Activated naive CD8-positive, alpha-beta T cell treated with anti-CD3 and anti-CD28 coated beads for 36 hours (primary cell): ENCODE results near the gene HEXD. TPM values are rescaled to one million over a fixed set of nuclear protein-coding genes. Genes with fewer than 3 reads are reported as not detected.
"Not testable (repeated sequence)": the region's sequence is repeated elsewhere in the genome, so short reads cannot be mapped to it uniquely, and the experiment has no call there.

ENCODE experiments used
- DNase-seq: peaks from one replicate; pipeline ENCODE4 v3.0.0; 2021
- H3K27ac Mint-ChIP-seq: one replicate; pipeline ENCODE4 v1.8.0; 2022; ENCODE audit warnings: mild to moderate bottlenecking, moderate library complexity, mixed read lengths
- H3K27me3 Mint-ChIP-seq: one replicate; pipeline ENCODE4 v1.8.0; 2022; ENCODE audit warnings: mild to moderate bottlenecking, mixed read lengths
- H3K36me3 Mint-ChIP-seq: one replicate; pipeline ENCODE4 v1.8.0; 2021; ENCODE audit warnings: mild to moderate bottlenecking, mixed read lengths
- H3K4me1 Mint-ChIP-seq: one replicate; pipeline ENCODE4 v1.8.0; 2021; ENCODE audit warnings: mixed read lengths
- H3K4me3 Mint-ChIP-seq: one replicate; pipeline ENCODE4 v1.8.0; 2022; ENCODE audit warnings: mild to moderate bottlenecking, moderate library complexity, mixed read lengths
- H3K9me3 Mint-ChIP-seq: one replicate; pipeline ENCODE4 v1.8.0; 2022; ENCODE audit warnings: mixed read lengths
- total RNA-seq, 2 experiments: library from RNA; stranded (reverse); gene quantifications; one replicate each; pipeline ENCODE4 v1.2.3, GENCODE V29; 2021

Gene HEXD
- total RNA-seq, 2 experiments from 2014 or later: 17.3 to 20.3 TPM

GRCh38 chr17:82444284-82444893, 26.2 kb downstream of the HEXD start:
- Mint-ChIP-seq H3K4me3 (no peak overlapping the region), H3K27me3 (no peaks in the 10 kb centered on the region)

GRCh38 chr17:82444941-82445521, 26.9 kb downstream of the HEXD start:
- DNase-seq: no peak
- Mint-ChIP-seq H3K4me3 (no peak overlapping the region), H3K4me1 (peaks cover 14% of the 10 kb centered on the region), H3K9me3 (no peaks in the 10 kb centered on the region), H3K36me3 (peaks cover 29% of the 10 kb centered on the region), H3K27me3 (no peaks in the 10 kb centered on the region), H3K27ac (no peak overlapping the region)

More at GRCh38 chr17:82444284-82444893, 26.2 kb downstream of the HEXD start:
- H3K9me3 Mint-ChIP-seq: no peaks in the 10 kb centered on the region
- DNase-seq: no peak
- no peak overlapping the region for H3K27ac Mint-ChIP-seq
- peaks cover 8% of the 10 kb centered on the region for H3K4me1 Mint-ChIP-seq
- H3K36me3 Mint-ChIP-seq: peaks cover 23% of the 10 kb centered on the region

DNA sequence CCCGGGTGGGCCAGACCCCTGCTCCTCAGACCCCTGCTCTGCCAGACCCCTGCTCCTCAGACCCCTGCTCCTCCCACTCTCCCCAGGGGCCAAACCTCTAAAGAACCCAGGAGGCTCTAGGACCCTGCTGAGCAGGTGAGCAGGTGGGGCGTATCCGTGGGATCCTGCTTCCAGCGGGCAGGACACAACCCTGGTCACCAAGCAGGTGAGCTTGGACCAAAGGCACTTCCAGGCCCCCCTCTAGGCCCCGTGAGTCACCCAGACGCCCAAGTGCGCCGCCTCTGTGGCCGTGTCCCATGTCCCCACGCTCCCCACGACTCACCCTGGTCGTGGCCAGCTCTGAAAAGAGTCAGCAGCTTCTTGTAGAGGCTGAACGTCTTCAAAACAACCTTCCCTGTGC, 27.4 kb downstream of the HEXD start:
- Mint-ChIP-seq H3K4me1 (peaks cover 14% of the 10 kb centered on the region), H3K27ac (no peak overlapping the region), H3K36me3 (peaks cover 28% of the 10 kb centered on the region), H3K4me3 (no peak overlapping the region), H3K9me3 (no peaks in the 10 kb centered on the region), H3K27me3 (no peaks in the 10 kb centered on the region)
- DNase-seq: no peak

GRCh38 chr17:82446124-82446523, 28.0 kb downstream of the HEXD start:
- H3K4me1 Mint-ChIP-seq: peaks cover 16% of the 10 kb centered on the region
- H3K27ac Mint-ChIP-seq: no peak overlapping the region
- peaks cover 28% of the 10 kb centered on the region for H3K36me3 Mint-ChIP-seq
- no peak overlapping the region for H3K4me3 Mint-ChIP-seq
- no peaks in the 10 kb centered on the region for H3K27me3 Mint-ChIP-seq
- no peaks in the 10 kb centered on the region for H3K9me3 Mint-ChIP-seq
- no peak for DNase-seq

- Mint-ChIP-seq H3K27me3 (no peaks in the 10 kb centered on the region), H3K36me3 (peaks cover 27% of the 10 kb centered on the region)
Observed at GRCh38 chr17:82446649-82447048, 28.5 kb downstream of the HEXD start.

DNA sequence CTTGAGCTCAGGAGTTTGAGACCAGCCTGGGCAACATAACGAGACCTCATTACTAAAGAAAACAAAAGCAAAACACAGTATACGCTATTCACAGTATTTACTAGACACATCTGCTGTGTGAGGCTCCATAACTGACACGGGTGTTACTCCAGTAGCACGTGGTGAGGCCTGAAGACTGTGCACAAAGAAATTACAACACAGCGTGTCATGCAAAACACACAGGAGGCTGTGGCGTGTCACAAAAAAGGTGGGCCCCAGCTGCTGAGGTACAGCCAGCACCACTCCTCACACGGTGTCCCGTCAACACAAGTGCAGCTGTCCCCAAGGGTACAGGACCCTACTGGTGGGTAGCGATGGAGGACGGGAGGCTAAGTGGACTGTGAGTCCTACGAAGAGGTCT, 29.7 kb downstream of the HEXD start:
- no peaks in the 10 kb centered on the region for H3K9me3 Mint-ChIP-seq
- peak overlapping the region; percentile 79 for H3K27ac Mint-ChIP-seq
- no peaks in the 10 kb centered on the region for H3K27me3 Mint-ChIP-seq
- peak overlapping the region; percentile 47 for H3K4me3 Mint-ChIP-seq
- no peak for DNase-seq
- H3K36me3 Mint-ChIP-seq: peaks cover 27% of the 10 kb centered on the region
- H3K4me1 Mint-ChIP-seq: peaks cover 29% of the 10 kb centered on the region

More at GRCh38 chr17:82446649-82447048, 28.5 kb downstream of the HEXD start:
- DNase-seq: no peak
- H3K4me3 Mint-ChIP-seq: peak overlapping the region; percentile 22
- peak overlapping the region; percentile 56 for H3K27ac Mint-ChIP-seq
- peaks cover 21% of the 10 kb centered on the region for H3K4me1 Mint-ChIP-seq
- H3K9me3 Mint-ChIP-seq: no peaks in the 10 kb centered on the region

DNA sequence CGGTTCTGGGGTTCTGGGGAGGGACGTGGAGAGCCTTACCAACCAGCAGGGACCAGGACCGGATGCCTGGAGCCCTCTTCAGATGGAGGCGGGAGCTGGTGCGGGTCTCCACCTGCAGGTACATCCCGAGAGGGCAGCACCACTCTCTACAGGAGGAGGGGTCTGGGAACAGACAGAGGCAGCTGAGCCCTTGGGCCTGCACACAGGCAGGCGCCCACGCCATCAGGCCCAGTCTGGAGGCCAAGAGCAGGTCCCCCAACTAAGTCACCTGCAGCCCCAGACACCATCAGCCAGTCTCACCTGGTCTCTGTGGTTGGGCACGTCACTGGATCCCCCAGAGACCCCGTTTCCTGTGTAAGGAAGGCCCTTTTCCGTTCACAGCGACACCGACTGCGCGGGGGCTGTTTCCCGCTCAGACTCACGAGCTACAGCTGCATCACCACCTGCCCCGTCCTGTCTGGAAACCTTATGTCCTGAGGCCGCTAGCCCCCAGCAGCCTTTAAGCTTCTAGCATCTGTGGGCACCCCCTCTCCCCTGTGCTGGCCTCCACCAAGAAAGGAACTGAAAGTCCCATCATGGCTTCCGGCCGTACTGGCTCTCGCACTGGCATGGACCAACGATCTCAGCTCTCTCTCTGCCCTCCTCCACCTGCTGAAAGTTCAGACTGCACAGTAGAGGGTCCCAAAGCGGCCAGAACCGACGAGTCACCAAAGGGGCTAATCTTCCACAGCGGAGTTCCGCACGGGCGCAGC, 31.2 kb downstream of the HEXD start:
- H3K36me3 Mint-ChIP-seq: peaks cover 25% of the 10 kb centered on the region
- no peaks in the 10 kb centered on the region for H3K27me3 Mint-ChIP-seq
- H3K4me3 Mint-ChIP-seq: peak overlapping the region; percentile 98
- DNase-seq: peak; percentile 78
- H3K27ac Mint-ChIP-seq: peak overlapping the region; percentile 97
- peaks cover 29% of the 10 kb centered on the region for H3K4me1 Mint-ChIP-seq
- no peaks in the 10 kb centered on the region for H3K9me3 Mint-ChIP-seq

DNA sequence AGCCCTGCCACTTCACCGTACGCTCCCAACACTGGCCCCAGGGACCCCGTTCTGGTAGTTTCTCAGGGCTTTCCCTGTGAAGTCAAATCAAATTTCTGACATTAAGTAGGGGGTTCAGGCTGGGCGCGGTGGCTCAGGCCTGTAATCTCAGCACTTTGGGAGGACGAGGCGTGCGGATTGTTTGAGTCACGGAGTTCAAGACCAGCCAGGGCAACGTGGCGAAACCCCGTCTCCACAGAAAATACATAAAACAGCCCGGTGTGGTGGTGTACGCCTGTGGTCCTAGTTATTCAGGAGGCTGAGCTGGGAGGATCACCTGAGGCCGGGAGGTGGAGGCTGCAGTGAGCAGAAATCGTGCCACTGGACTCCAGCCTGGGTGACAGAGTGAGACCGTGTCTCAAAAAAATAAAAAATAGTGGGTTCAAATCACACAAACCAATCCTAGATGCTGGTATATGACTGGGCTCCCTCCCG, 31.8 kb downstream of the HEXD start:
- H3K9me3 Mint-ChIP-seq: no peaks in the 10 kb centered on the region
- peak overlapping the region; percentile 97 for H3K27ac Mint-ChIP-seq
- DNase-seq: peak; percentile 54

DNA sequence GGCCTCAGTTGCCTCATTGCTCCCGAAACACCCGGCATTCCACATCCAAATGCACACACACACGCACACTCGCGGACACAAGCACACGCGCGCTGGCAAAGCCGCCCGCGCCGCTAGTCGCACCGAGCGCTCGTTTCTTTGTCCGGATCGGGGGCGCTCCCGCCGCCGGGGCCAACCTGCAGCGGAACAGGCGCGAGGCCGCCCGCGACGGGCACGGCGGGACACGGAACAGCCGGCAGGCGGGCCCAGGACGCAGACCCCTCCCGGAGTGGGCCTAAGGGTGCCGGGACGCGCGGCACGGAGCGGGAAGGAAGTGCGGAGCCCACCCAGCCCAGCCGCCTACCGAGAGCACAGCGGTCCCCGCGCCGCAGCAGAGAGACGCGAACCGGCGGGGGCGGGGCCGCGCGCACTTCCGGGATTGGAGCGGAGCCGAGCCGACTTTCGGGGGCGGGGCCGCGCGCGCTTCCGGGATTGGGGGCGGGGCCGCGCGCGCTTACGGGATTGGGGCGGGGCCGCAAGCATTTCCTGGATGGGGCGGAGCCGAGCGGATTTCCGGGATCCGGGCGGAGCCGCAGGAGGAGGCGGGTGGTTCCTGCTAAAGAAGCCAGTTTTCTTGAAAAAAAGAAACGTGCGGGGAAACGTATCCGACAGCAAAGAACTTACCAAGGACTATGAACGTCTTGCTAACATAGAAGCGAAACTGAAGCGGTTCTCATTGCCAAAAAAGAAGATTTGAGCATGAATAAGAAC, 32.4 kb downstream of the HEXD start, which contains the start of gene CYBC1:
Gene CYBC1, minus strand, starts transcription at position 396 of the 750 bp plus-strand sequence. CDS start 1,498 bp downstream, outside the sequence.
- peak; percentile 95 for DNase-seq
- Mint-ChIP-seq H3K9me3 (no peaks in the 10 kb centered on the region), H3K27me3 (no peaks in the 10 kb centered on the region), H3K4me1 (peaks cover 29% of the 10 kb centered on the region), H3K27ac (peak within 1 kb of the TSS; percentile 97), H3K4me3 (peak within 1 kb of the TSS; percentile 98), H3K36me3 (peaks cover 25% of the 10 kb centered on the region)

More for the DNA sequence above, 31.8 kb downstream of the HEXD start:
- Mint-ChIP-seq H3K4me1 (peaks cover 29% of the 10 kb centered on the region), H3K4me3 (peak overlapping the region; percentile 98), H3K36me3 (peaks cover 25% of the 10 kb centered on the region), H3K27me3 (no peaks in the 10 kb centered on the region)

DNA sequence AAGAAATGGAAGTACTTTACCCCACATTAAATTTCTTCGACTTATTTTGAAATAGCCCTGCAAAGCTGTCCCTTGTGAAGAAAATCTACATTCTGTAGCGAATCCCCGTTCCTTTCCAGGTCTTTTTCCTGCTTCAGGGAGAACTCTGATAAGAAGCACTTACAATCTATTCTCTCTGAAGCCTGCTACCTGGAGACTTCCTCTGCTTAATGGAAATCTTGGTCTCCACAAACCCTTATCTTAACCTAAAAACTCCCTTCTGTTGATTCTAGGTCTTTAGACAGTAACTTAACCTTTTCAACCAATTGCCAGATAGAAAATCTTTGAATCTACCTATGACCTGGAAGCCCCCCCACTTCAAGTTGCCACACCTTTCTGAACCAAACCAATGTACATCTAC, 34.0 kb downstream of the HEXD start:
- Mint-ChIP-seq H3K27me3 (no peaks in the 10 kb centered on the region), H3K27ac (peak overlapping the region; percentile 97), H3K4me3 (peak overlapping the region; percentile 4), H3K4me1 (peaks cover 38% of the 10 kb centered on the region), H3K36me3 (peaks cover 22% of the 10 kb centered on the region), H3K9me3 (no peaks in the 10 kb centered on the region)
- DNase-seq: no peak

- H3K36me3 Mint-ChIP-seq: peaks cover 17% of the 10 kb centered on the region
- not testable (repeated sequence) for H3K27ac Mint-ChIP-seq
Observed at GRCh38 chr17:82453151-82453550, 35.0 kb downstream of the HEXD start.

DNA sequence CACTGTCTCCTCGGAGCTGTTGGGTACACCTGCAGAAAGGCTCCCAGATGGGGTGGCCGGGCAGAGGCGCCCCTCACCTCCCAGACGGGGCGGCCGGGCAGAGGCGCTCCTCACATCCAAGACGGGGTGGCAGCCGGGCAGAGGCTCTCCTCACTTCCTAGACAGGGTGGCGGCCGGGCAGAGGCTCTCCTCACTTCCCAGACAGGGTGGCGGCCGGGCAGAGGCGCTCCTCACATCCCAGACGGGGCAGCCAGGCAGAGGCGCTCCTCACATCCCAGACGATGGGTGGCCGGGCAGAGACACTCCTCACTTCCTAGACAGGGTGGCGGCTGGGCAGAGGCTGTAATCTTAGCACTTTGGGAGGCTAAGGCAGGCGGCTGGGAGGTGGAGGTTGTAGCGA, 35.6 kb downstream of the HEXD start:
- not testable (repeated sequence) for H3K27me3 Mint-ChIP-seq, H3K9me3 Mint-ChIP-seq, H3K27ac Mint-ChIP-seq, H3K4me3 Mint-ChIP-seq, DNase-seq
- Mint-ChIP-seq H3K36me3 (peaks cover 17% of the 10 kb centered on the region), H3K4me1 (peaks cover 38% of the 10 kb centered on the region)

More at GRCh38 chr17:82453151-82453550, 35.0 kb downstream of the HEXD start:
- not testable (repeated sequence) for H3K27me3 Mint-ChIP-seq, H3K9me3 Mint-ChIP-seq, H3K4me3 Mint-ChIP-seq, DNase-seq
- peaks cover 38% of the 10 kb centered on the region for H3K4me1 Mint-ChIP-seq

- H3K27me3 Mint-ChIP-seq: no peaks in the 10 kb centered on the region
- H3K4me1 Mint-ChIP-seq: peaks cover 25% of the 10 kb centered on the region
- peaks cover 10% of the 10 kb centered on the region for H3K36me3 Mint-ChIP-seq
- H3K27ac Mint-ChIP-seq: peak overlapping the region; percentile 93
- no peaks in the 10 kb centered on the region for H3K9me3 Mint-ChIP-seq
- DNase-seq: no peak
- peak overlapping the region; percentile 80 for H3K4me3 Mint-ChIP-seq
Observed at GRCh38 chr17:82457073-82457928, 39.2 kb downstream of the HEXD start.

DNA sequence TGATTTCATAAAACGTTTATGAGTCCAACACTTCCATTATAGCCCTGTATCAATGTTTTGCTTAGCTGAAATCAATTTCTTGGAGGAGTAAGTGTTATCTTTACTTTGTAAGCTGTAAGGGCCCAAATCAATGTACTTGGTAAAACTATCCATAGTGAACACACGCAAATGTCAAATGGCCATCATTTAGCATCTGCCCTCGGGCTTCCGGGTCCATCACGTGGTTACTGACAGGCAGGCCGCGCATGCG, 39.7 kb downstream of the HEXD start:
- peaks cover 12% of the 10 kb centered on the region for H3K36me3 Mint-ChIP-seq
- DNase-seq: no peak
- H3K4me1 Mint-ChIP-seq: peaks cover 25% of the 10 kb centered on the region
- H3K4me3 Mint-ChIP-seq: peak overlapping the region; percentile 80
- H3K9me3 Mint-ChIP-seq: no peaks in the 10 kb centered on the region
- H3K27ac Mint-ChIP-seq: peak overlapping the region; percentile 93
- H3K27me3 Mint-ChIP-seq: no peaks in the 10 kb centered on the region
